ENCODE data around the gene PDGFRB. TPM values are rescaled to one million over a fixed set of nuclear protein-coding genes. Genes with fewer than 3 reads are reported as not detected.

The PDGFRB gene
- total and polyA plus RNA-seq, 10 of the 15 experiments (the other 5 are each of a cell fraction or from before 2014, with no cell fraction given): 0.02 to 3.0 (median 1.0) TPM

DNA sequence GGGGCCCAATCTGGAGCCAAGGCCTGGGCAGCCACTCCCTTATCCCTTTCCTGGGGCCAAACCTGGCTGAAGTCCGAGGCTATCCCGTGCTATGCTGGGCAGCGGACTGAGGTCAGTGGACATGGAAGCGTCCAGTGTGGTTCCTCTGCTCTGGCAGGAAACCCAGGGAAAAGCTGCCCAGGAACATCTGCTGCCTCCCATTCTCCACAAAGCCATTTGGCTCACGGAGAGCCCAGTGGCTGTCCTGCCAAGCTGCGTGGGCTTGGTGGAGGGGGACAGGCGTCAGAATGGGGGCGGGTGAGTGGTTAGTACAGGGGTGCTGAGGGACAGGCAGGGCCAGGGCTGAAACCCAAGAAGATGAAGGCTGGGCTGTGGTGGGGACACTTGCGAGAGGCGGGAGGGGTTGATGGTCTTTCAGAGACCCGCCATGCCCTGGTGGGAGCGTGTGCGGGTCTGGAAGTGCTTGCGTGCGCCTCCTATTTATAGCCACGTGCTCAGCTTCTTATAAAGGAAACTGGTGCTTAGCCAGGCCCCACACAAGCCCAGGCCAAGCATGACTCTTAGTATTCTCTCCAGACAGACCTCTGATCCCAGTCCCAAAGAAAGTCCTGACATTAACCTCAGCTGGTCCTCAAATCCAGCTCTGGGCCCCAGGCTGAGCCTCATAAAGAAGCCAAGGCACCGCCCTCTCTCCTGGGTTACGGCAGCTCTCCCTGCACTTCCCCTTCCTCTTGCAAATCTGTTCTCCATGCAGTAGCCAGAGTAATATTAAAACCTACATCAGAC lies 24.8 kb upstream of the PDGFRB start:
- Histone ChIP-seq H3K4me3 (no peak overlapping the region), H3K36me3 (ENCODE audit: control insufficient read depth in 2 of 2, insufficient read depth in 2 of 2, low read length in 1 of 2) (no peaks in the 10 kb centered on the region), H3K4me2 (ENCODE audit: control insufficient read depth, insufficient read depth) (no peak overlapping the region), H2AFZ (ENCODE audit: control insufficient read depth, low read depth, low read length) (no peak overlapping the region), H4K20me1 (ENCODE audit: control insufficient read depth, insufficient read depth) (no peaks in the 10 kb centered on the region), H3K9me3 (replicated peaks; ENCODE audit: control insufficient read depth, insufficient read depth, low read length) (no peaks in the 10 kb centered on the region), H3K27ac (ENCODE audit: control insufficient read depth, insufficient read depth) (no peak overlapping the region), H3K27me3 (replicated peaks in 1 of 2; ENCODE audit: control insufficient read depth in 2 of 2, insufficient read depth in 2 of 2, low read length in 1 of 2) (no peaks in the 10 kb centered on the region; a peak in 2 of 4 replicates), H3K79me2 (ENCODE audit: control insufficient read depth, insufficient read depth, low read length) (no peaks in the 10 kb centered on the region), H3K9ac (ENCODE audit: control insufficient read depth, insufficient read depth, low read length) (no peak overlapping the region), H3K4me1 (ENCODE audit: control insufficient read depth, insufficient read depth, low read length) (no peaks in the 10 kb centered on the region)
- DNase-seq (ENCODE audit: low read depth, low spot score): no peak
- ATAC-seq: no peak
- 44% methylated on average over 11 of the region's 18 CpGs for WGBS (ENCODE audit: insufficient coverage, insufficient replicate concordance, low lambda C conversion rate, missing lambda C conversion rate)
- no TSS peak for BruUV-seq (replicated peaks)
- intact Hi-C loops (cut with micrococcal nuclease; ENCODE audit: unreplicated experiment) (no loop called here), in situ Hi-C loops (cut with MboI) (no loop called here)
- ChIA-PET POLR2A (no interaction called here), CTCF (interaction anchor here (0.6 to 9.3 kb wide), 3 partner anchors 18 to 377 kb away, joined by 3 to 68 read pairs (median 3); no protein-coding TSS in a partner anchor), SMC1A (ENCODE audit: uncharacterized antibody, unreplicated experiment) (interaction anchor here (1.0 to 1.4 kb wide), 2 partner anchors 12 to 174 kb away, joined by 3 to 4 read pairs; no protein-coding TSS in a partner anchor), RAD21 (ENCODE audit: unreplicated experiment) (no interaction called here)
- FAIRE-seq: no peak
- peak; percentile 11; the same call in 1 of the 2 replicates for TF ChIP-seq SPI1 (IDR thresholded peaks at IDR 0.05; ENCODE audit: borderline replicate concordance, insufficient read depth, low read depth, low read length)
- TF ChIP-seq SMAD5 (IDR thresholded peaks at IDR 0.05; ENCODE audit: low read depth): no peak
- TF ChIP-seq, protein P1, sequence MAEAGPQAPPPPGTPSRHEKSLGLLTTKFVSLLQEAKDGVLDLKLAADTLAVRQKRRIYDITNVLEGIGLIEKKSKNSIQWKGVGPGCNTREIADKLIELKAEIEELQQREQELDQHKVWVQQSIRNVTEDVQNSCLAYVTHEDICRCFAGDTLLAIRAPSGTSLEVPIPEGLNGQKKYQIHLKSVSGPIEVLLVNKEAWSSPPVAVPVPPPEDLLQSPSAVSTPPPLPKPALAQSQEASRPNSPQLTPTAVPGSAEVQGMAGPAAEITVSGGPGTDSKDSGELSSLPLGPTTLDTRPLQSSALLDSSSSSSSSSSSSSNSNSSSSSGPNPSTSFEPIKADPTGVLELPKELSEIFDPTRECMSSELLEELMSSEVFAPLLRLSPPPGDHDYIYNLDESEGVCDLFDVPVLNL (IDR thresholded peaks at IDR 0.05; ENCODE audit: low read depth, low read length): no peak
